ENCODE data around the gene EPHA2. TPM values are rescaled to one million over a fixed set of nuclear protein-coding genes. Genes with fewer than 3 reads are reported as not detected.
A peak's percentile ranks its signal among the peaks of the same experiment; 100 is the strongest.

Gene EPHA2
- total RNA-seq, 1 experiment from 2014 or later = 263 TPM

DNA sequence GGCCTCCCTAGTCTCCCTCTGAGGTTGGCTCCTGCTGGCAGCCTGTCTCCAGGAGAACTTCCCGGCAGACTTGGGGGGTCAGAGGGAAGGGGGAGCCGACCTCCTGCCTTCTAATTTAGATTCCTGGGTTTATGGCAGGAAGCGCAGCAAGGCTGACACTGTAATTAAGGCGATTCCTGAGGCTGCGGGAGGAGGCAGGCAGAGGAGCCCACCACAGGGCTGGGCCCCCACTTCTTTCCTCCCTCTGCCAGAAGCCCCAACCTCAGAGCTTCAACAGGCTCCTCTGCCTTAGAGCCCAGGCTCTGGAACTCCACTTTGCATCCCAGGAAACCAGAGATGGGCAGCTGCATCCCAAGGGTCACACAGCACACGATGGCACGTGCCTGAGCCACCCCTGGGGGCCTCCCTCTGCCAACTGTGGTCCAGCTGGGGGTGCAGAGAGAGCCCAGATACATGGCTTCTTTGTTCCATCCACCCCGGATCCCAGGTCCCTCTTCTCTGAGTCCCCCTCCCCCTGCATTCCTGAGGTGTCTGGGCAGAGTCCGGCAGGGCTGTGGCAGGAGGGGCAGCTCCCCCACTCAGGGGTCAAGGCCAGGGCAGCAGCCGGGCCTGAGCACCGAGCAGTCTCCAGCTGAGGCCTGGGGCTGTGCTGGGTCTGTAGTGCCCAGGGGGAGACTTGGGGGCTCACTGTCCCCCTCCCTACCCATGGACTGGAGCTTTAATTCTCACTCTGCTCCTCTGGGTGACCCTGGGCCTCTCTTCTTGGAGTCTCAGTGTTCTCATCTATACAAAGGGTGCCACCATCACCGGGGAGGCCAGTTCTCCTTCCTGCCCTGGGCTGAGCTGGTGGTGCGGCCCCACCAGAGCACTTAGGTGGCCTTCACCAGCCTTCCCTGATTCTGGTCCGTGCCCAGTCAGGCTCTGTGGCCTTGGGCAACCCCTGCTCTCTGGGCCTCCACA, 43.0 kb downstream of the EPHA2 start:
- H3K27ac ChIP-seq (ENCODE audit: low read length) = no peak overlapping the region
- peaks cover 18% of the 10 kb centered on the region for H3K4me1 ChIP-seq (ENCODE audit: control insufficient read depth, insufficient read depth, low read length)
- ChIA-PET POLR2A (no interaction called here), CTCF (interaction anchor here (0.5 to 1.3 kb wide), 3 partner anchors 15 to 34 kb away, joined by 4 to 7 read pairs (median 7); no protein-coding TSS in a partner anchor)
- H3K27me3 ChIP-seq (ENCODE audit: control insufficient read depth, insufficient read depth, low read length) = no peaks in the 10 kb centered on the region
- ATAC-seq = no peak
- DNase-seq (ENCODE audit: low read depth, low spot score) = no peak
- in situ Hi-C loops (cut with HindIII; ENCODE audit: low pct_unique_long_range_greater_than_20kb, low sequenced_read_pairs) (no loop called here), intact Hi-C loops (cut with micrococcal nuclease; ENCODE audit: unreplicated experiment) (no loop called here)
- no peaks in the 10 kb centered on the region for H3K9me3 ChIP-seq (ENCODE audit: control insufficient read depth, insufficient read depth, low read depth, low read length)
- no peak overlapping the region for H3K4me3 ChIP-seq (ENCODE audit: low read depth in 2 of 2, low read length in 2 of 2)
- no TSS peak for BruUV-seq (replicated peaks)
- TF ChIP-seq, protein P1, sequence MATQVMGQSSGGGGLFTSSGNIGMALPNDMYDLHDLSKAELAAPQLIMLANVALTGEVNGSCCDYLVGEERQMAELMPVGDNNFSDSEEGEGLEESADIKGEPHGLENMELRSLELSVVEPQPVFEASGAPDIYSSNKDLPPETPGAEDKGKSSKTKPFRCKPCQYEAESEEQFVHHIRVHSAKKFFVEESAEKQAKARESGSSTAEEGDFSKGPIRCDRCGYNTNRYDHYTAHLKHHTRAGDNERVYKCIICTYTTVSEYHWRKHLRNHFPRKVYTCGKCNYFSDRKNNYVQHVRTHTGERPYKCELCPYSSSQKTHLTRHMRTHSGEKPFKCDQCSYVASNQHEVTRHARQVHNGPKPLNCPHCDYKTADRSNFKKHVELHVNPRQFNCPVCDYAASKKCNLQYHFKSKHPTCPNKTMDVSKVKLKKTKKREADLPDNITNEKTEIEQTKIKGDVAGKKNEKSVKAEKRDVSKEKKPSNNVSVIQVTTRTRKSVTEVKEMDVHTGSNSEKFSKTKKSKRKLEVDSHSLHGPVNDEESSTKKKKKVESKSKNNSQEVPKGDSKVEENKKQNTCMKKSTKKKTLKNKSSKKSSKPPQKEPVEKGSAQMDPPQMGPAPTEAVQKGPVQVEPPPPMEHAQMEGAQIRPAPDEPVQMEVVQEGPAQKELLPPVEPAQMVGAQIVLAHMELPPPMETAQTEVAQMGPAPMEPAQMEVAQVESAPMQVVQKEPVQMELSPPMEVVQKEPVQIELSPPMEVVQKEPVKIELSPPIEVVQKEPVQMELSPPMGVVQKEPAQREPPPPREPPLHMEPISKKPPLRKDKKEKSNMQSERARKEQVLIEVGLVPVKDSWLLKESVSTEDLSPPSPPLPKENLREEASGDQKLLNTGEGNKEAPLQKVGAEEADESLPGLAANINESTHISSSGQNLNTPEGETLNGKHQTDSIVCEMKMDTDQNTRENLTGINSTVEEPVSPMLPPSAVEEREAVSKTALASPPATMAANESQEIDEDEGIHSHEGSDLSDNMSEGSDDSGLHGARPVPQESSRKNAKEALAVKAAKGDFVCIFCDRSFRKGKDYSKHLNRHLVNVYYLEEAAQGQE (IDR thresholded peaks at IDR 0.05; ENCODE audit: insufficient read depth in 1 of 2, low read depth in 2 of 2, low read length in 1 of 2) = no peak
- TF ChIP-seq SIN3A (IDR thresholded peaks at IDR 0.05; ENCODE audit: borderline replicate concordance, insufficient read depth, low read depth, low read length) (no peak), POLR2AphosphoS5 (IDR thresholded peaks at IDR 0.05; ENCODE audit: low read depth, low read length) (no peak), TCF7L2 (IDR thresholded peaks at IDR 0.05; ENCODE audit: low read depth, low read length) (no peak)
- TF ChIP-seq, protein P2, sequence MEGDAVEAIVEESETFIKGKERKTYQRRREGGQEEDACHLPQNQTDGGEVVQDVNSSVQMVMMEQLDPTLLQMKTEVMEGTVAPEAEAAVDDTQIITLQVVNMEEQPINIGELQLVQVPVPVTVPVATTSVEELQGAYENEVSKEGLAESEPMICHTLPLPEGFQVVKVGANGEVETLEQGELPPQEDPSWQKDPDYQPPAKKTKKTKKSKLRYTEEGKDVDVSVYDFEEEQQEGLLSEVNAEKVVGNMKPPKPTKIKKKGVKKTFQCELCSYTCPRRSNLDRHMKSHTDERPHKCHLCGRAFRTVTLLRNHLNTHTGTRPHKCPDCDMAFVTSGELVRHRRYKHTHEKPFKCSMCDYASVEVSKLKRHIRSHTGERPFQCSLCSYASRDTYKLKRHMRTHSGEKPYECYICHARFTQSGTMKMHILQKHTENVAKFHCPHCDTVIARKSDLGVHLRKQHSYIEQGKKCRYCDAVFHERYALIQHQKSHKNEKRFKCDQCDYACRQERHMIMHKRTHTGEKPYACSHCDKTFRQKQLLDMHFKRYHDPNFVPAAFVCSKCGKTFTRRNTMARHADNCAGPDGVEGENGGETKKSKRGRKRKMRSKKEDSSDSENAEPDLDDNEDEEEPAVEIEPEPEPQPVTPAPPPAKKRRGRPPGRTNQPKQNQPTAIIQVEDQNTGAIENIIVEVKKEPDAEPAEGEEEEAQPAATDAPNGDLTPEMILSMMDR (IDR thresholded peaks at IDR 0.05) = no peak
- no peaks in the 10 kb centered on the region for H3K36me3 ChIP-seq (ENCODE audit: control insufficient read depth, insufficient read depth, low read length)

DNA sequence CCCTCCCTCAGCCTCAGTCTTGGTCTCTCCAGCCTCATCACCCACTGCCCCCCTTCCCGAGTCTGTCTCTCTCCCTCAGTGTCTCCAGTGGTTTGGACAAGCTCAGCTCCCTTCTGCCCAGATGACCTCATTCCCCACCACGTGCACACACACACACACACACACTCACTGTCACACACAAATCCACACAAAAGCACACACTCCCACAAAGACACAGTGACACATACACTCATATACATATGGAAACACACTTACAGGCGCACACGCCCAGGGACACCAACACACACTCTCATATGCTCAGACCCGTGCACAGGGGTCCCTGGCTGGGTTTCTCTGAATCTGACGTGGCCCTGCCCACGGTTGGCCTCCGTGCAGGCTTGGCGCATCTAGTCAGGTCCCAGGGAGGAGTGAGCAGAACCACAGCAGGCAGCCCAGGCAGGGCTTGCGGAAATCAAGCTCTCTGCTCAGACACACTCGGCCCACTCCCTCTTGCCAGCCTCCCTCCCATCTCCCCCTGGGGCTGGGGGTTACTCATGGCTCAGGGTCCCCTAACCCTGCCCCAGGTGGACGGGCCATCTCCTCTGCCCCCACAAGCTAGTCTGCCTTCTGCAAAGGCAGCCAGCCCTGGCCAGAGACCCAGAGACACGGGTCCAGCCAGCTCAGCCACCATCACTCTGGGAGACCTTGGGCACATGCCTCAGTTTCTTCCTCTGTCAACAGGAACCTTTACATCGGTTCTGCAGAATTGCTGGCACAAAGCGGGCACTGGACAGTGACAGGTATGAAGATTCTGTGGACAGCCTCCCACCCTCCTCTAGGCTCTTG, 43.9 kb downstream of the EPHA2 start:
- H3K36me3 ChIP-seq (ENCODE audit: control insufficient read depth, insufficient read depth, low read length) = no peaks in the 10 kb centered on the region
- BruUV-seq (replicated peaks) = no TSS peak
- DNase-seq (ENCODE audit: low read depth, low spot score) (no peak), ATAC-seq (peak; percentile 61)
- H3K27me3 ChIP-seq (ENCODE audit: control insufficient read depth, insufficient read depth, low read length) = no peaks in the 10 kb centered on the region
- ChIA-PET POLR2A (no interaction called here), CTCF (interaction anchor here (0.6 kb wide), 1 partner anchor 14 kb away, joined by 7 read pairs; no protein-coding TSS in a partner anchor)
- TF ChIP-seq, protein P1 (IDR thresholded peaks at IDR 0.05; ENCODE audit: insufficient read depth in 1 of 2, low read depth in 2 of 2, low read length in 1 of 2) = no peak
- no peak for TF ChIP-seq POLR2AphosphoS5 (IDR thresholded peaks at IDR 0.05; ENCODE audit: low read depth, low read length)
- TF ChIP-seq SIN3A (IDR thresholded peaks at IDR 0.05; ENCODE audit: borderline replicate concordance, insufficient read depth, low read depth, low read length) = no peak
- TF ChIP-seq TCF7L2 (IDR thresholded peaks at IDR 0.05; ENCODE audit: low read depth, low read length) = no peak
- TF ChIP-seq, protein P2 (IDR thresholded peaks at IDR 0.05) = no peak
- H3K4me3 ChIP-seq (ENCODE audit: low read depth in 2 of 2, low read length in 2 of 2) = no peak overlapping the region
- no peaks in the 10 kb centered on the region for H3K9me3 ChIP-seq (ENCODE audit: control insufficient read depth, insufficient read depth, low read depth, low read length)
- H3K4me1 ChIP-seq (ENCODE audit: control insufficient read depth, insufficient read depth, low read length) = peaks cover 18% of the 10 kb centered on the region
- intact Hi-C loops (cut with micrococcal nuclease; ENCODE audit: unreplicated experiment) (no loop called here), in situ Hi-C loops (cut with HindIII; ENCODE audit: low pct_unique_long_range_greater_than_20kb, low sequenced_read_pairs) (no loop called here)
- H3K27ac ChIP-seq (ENCODE audit: low read length) = no peak overlapping the region; the same call in 1 of the 2 replicates
